Activated CD4-positive, alpha-beta T cell treated with anti-CD3 and anti-CD28 coated beads for 36 hours (primary cell): ENCODE data around the gene SLC38A5. TPM values are rescaled to one million over a fixed set of nuclear protein-coding genes. Genes with fewer than 3 reads are reported as not detected.
A peak's percentile ranks its signal among the peaks of the same experiment; 100 is the strongest.

Experiments
- ATAC-seq: fragments of 200-7000 bp; cut with Tn5 transposase; one replicate; pipeline ENCODE4 v1.10.0; 2021; ENCODE audit warnings: mild to moderate bottlenecking, moderate library complexity
- CTCF ChIA-PET: fragments of 350-600 bp; sonication (Branson Sonifier 250); formaldehyde crosslinking; loops from one replicate; lab custom pipeline; 2021; ENCODE audit warnings: antibody characterized with exemption; lab: Charles Lee
- POLR2A ChIA-PET: fragments of 350-600 bp; sonication (Branson Sonifier 250); formaldehyde crosslinking; loops from one replicate; lab custom pipeline; 2021; ENCODE audit warnings: antibody characterized with exemption, inconsistent platforms; lab: Charles Lee
- DNase-seq: peaks from one replicate; pipeline ENCODE4 v3.0.0-alpha.2; 2020
- H3K27ac Mint-ChIP-seq: one replicate; pipeline ENCODE4 v1.8.0; 2021; ENCODE audit warnings: mixed read lengths
- H3K27me3 Mint-ChIP-seq: one replicate; pipeline ENCODE4 v1.8.0; 2021; ENCODE audit warnings: mixed read lengths
- H3K36me3 Mint-ChIP-seq: one replicate; pipeline ENCODE4 v1.8.0; 2021; ENCODE audit warnings: low read depth, mixed read lengths
- H3K4me1 Mint-ChIP-seq: one replicate; pipeline ENCODE4 v1.8.0; 2021; ENCODE audit warnings: mixed read lengths
- H3K4me3 Mint-ChIP-seq: one replicate; pipeline ENCODE4 v1.8.0; 2021; ENCODE audit warnings: mild to moderate bottlenecking, moderate library complexity, mixed read lengths
- H3K9me3 Mint-ChIP-seq: one replicate; pipeline ENCODE4 v1.8.0; 2021; ENCODE audit warnings: low read depth, mixed read lengths
- intact Hi-C, 2 experiments: fragments of 100-400 bp; cut with DNase I in 1 of 2; cut with micrococcal nuclease in 1 of 2; formaldehyde crosslinking; loops; one replicate each; pipeline versions ENCODE4 v1.14.2 to v1.15.1; 2022 to 2024; cut with DNase I, micrococcal nuclease
- total RNA-seq, 2 experiments: library from RNA; stranded (reverse); gene quantifications; one replicate each; pipeline ENCODE4 v1.2.3, GENCODE V29; 2021

The SLC38A5 gene
- total RNA-seq, 2 experiments from 2014 or later: 83.5 to 98.1 TPM

- DNase-seq: peak; percentile 88
- H3K27me3 Mint-ChIP-seq: no peaks in the 10 kb centered on the region
- intact Hi-C loops: loop anchor here (1.0 to 10.0 kb wide), 14 partner anchors 32 to 994 kb away; partner anchors contain the start of genes EBP (in 2 of the 2), PORCN (in 2 of the 2), RBM3 (in 2 of the 2) and TBC1D25 (in 2 of the 2)
- H3K4me3 Mint-ChIP-seq: peak within 1 kb of the TSS; percentile 93
- peaks cover 32% of the 10 kb centered on the region for H3K36me3 Mint-ChIP-seq
- POLR2A ChIA-PET: interaction anchor here (0.6 to 0.7 kb wide), 2 partner anchors 28 to 44 kb away, joined by 3 to 4 read pairs; no protein-coding TSS in a partner anchor
- peaks cover 36% of the 10 kb centered on the region for H3K4me1 Mint-ChIP-seq
- peak within 1 kb of the TSS; percentile 90 for H3K27ac Mint-ChIP-seq
- H3K9me3 Mint-ChIP-seq: no peaks in the 10 kb centered on the region
- peak; percentile 91 for ATAC-seq
- CTCF ChIA-PET: no interaction called here
Measured at GRCh38 chrX:48475774-48476577, 5.9 kb upstream of the SLC38A5 start, which contains the start of gene FTSJ1. FTSJ1 (plus strand) TSS chrX:48476199; CDS start chrX:48478048, 1,849 bp downstream.

GRCh38 chrX:48475296-48475695, 5.2 kb upstream of the SLC38A5 start:
- Mint-ChIP-seq H3K27me3 (no peaks in the 10 kb centered on the region), H3K9me3 (no peaks in the 10 kb centered on the region), H3K36me3 (peaks cover 28% of the 10 kb centered on the region), H3K4me1 (peaks cover 31% of the 10 kb centered on the region), H3K4me3 (peak overlapping the region; percentile 93), H3K27ac (peak overlapping the region; percentile 90)
- POLR2A ChIA-PET: interaction anchor here (0.6 to 0.7 kb wide), 2 partner anchors 29 to 45 kb away, joined by 3 to 4 read pairs; no protein-coding TSS in a partner anchor
- no peak for ATAC-seq
- DNase-seq: peak; percentile 37
- CTCF ChIA-PET: no interaction called here
- intact Hi-C loops: loop anchor here (1.0 to 10.0 kb wide), 8 partner anchors 47 to 993 kb away; partner anchors contain the start of genes EBP (in 1 of the 2), HDAC6 (in 1 of the 2), RBM3 (in 1 of the 2) and SUV39H1 (in 1 of the 2)

- POLR2A ChIA-PET: no interaction called here
- Mint-ChIP-seq H3K4me1 (peaks cover 31% of the 10 kb centered on the region), H3K4me3 (peak overlapping the region; percentile 93), H3K27me3 (no peaks in the 10 kb centered on the region), H3K9me3 (no peaks in the 10 kb centered on the region), H3K27ac (peak overlapping the region; percentile 90), H3K36me3 (peaks cover 24% of the 10 kb centered on the region)
- CTCF ChIA-PET: interaction anchor here (0.7 to 0.9 kb wide), 2 partner anchors 23 to 75 kb away, joined by 3 read pairs; no protein-coding TSS in a partner anchor
- ATAC-seq (no peak), DNase-seq (no peak)
- intact Hi-C loops: loop anchor here (2.0 to 10.0 kb wide), 2 partner anchors 100 to 816 kb away; partner anchors contain the start of genes RBM3 (in 1 of the 2) and UXT (in 1 of the 2)
Measured at GRCh38 chrX:48474581-48474980, 4.5 kb upstream of the SLC38A5 start.

- intact Hi-C loops: loop anchor here (2.0 to 10.0 kb wide), 2 partner anchors 101 to 815 kb away; partner anchors contain the start of genes RBM3 (in 1 of the 2) and UXT (in 1 of the 2)
- Mint-ChIP-seq H3K36me3 (peaks cover 20% of the 10 kb centered on the region), H3K27me3 (no peaks in the 10 kb centered on the region), H3K9me3 (no peaks in the 10 kb centered on the region), H3K4me3 (peak overlapping the region; percentile 93), H3K27ac (no peak overlapping the region), H3K4me1 (peaks cover 32% of the 10 kb centered on the region)
- ChIA-PET CTCF (interaction anchor here (0.9 kb wide), 1 partner anchor 24 kb away, joined by 3 read pairs; no protein-coding TSS in a partner anchor), POLR2A (interaction anchor here (0.6 kb wide), 1 partner anchor 21 kb away, joined by 3 read pairs; no protein-coding TSS in a partner anchor)
- DNase-seq (peak; percentile 56), ATAC-seq (no peak)
Measured at GRCh38 chrX:48474127-48474526, 4.1 kb upstream of the SLC38A5 start.

GRCh38 chrX:48473704-48473990, 3.6 kb upstream of the SLC38A5 start:
- peaks cover 30% of the 10 kb centered on the region for H3K4me1 Mint-ChIP-seq
- DNase-seq: no peak
- ATAC-seq: no peak
- H3K36me3 Mint-ChIP-seq: peaks cover 18% of the 10 kb centered on the region
- no peaks in the 10 kb centered on the region for H3K9me3 Mint-ChIP-seq
- intact Hi-C loops: loop anchor here in 1 of 2 experiments (10.0 kb wide), 1 partner anchor 101 kb away; the partner anchor contains the start of gene RBM3
- ChIA-PET POLR2A (interaction anchor here (0.6 kb wide), 1 partner anchor 21 kb away, joined by 3 read pairs; no protein-coding TSS in a partner anchor), CTCF (interaction anchor here (0.5 to 0.7 kb wide), 2 partner anchors 75 to 553 kb away, joined by 3 read pairs; no protein-coding TSS in a partner anchor)
- no peak overlapping the region for H3K27ac Mint-ChIP-seq
- H3K4me3 Mint-ChIP-seq: no peak overlapping the region
- H3K27me3 Mint-ChIP-seq: no peaks in the 10 kb centered on the region

- Mint-ChIP-seq H3K4me3 (no peak overlapping the region), H3K4me1 (peaks cover 28% of the 10 kb centered on the region), H3K9me3 (no peaks in the 10 kb centered on the region), H3K27me3 (no peaks in the 10 kb centered on the region), H3K27ac (no peak overlapping the region), H3K36me3 (peaks cover 18% of the 10 kb centered on the region)
- intact Hi-C loops: loop anchor here in 1 of 2 experiments (10.0 kb wide), 1 partner anchor 102 kb away; the partner anchor contains the start of gene RBM3
- CTCF ChIA-PET: interaction anchor here (0.5 to 0.7 kb wide), 2 partner anchors 76 to 553 kb away, joined by 3 read pairs; no protein-coding TSS in a partner anchor
- ATAC-seq: no peak
- POLR2A ChIA-PET: no interaction called here
- DNase-seq: no peak
Measured at GRCh38 chrX:48472851-48473703, 3.0 kb upstream of the SLC38A5 start.

- H3K9me3 Mint-ChIP-seq: no peaks in the 10 kb centered on the region
- peaks cover 17% of the 10 kb centered on the region for H3K36me3 Mint-ChIP-seq
- H3K27me3 Mint-ChIP-seq: no peaks in the 10 kb centered on the region
- no peak overlapping the region for H3K4me3 Mint-ChIP-seq
- intact Hi-C loops: loop anchor here in 1 of 2 experiments (10.0 kb wide), 1 partner anchor 103 kb away; the partner anchor contains the start of gene RBM3
- DNase-seq (no peak), ATAC-seq (no peak)
- no peak overlapping the region for H3K27ac Mint-ChIP-seq
- peaks cover 22% of the 10 kb centered on the region for H3K4me1 Mint-ChIP-seq
- ChIA-PET CTCF (no interaction called here), POLR2A (no interaction called here)
Measured at GRCh38 chrX:48472225-48472624, 2.2 kb upstream of the SLC38A5 start.

GRCh38 chrX:48471504-48471903, 1.4 kb upstream of the SLC38A5 start:
- H3K36me3 Mint-ChIP-seq: peaks cover 17% of the 10 kb centered on the region
- ChIA-PET CTCF (no interaction called here), POLR2A (no interaction called here)
- peaks cover 24% of the 10 kb centered on the region for H3K4me1 Mint-ChIP-seq
- ATAC-seq: no peak
- peak overlapping the region; percentile 14 for H3K4me3 Mint-ChIP-seq
- H3K27me3 Mint-ChIP-seq: no peaks in the 10 kb centered on the region
- no peaks in the 10 kb centered on the region for H3K9me3 Mint-ChIP-seq
- no peak for DNase-seq
- H3K27ac Mint-ChIP-seq: no peak overlapping the region
- intact Hi-C loops: loop anchor here in 1 of 2 experiments (10.0 kb wide), 1 partner anchor 103 kb away; the partner anchor contains the start of gene RBM3

- ChIA-PET POLR2A (no interaction called here), CTCF (no interaction called here)
- peaks cover 15% of the 10 kb centered on the region for H3K36me3 Mint-ChIP-seq
- H3K27me3 Mint-ChIP-seq: no peaks in the 10 kb centered on the region
- H3K4me3 Mint-ChIP-seq: no peak overlapping the region
- no peak overlapping the region for H3K27ac Mint-ChIP-seq
- DNase-seq (no peak), ATAC-seq (no peak)
- H3K9me3 Mint-ChIP-seq: no peaks in the 10 kb centered on the region
- H3K4me1 Mint-ChIP-seq: peaks cover 26% of the 10 kb centered on the region
- intact Hi-C loops: loop anchor here in 1 of 2 experiments (10.0 kb wide), 1 partner anchor 104 kb away; the partner anchor contains the start of gene RBM3
Measured at GRCh38 chrX:48470833-48471118, 716 bp upstream of the SLC38A5 start.
